ENCODE data around the gene RADX. TPM values are rescaled to one million over a fixed set of nuclear protein-coding genes. Genes with fewer than 3 reads are reported as not detected.

The RADX gene, protein sequence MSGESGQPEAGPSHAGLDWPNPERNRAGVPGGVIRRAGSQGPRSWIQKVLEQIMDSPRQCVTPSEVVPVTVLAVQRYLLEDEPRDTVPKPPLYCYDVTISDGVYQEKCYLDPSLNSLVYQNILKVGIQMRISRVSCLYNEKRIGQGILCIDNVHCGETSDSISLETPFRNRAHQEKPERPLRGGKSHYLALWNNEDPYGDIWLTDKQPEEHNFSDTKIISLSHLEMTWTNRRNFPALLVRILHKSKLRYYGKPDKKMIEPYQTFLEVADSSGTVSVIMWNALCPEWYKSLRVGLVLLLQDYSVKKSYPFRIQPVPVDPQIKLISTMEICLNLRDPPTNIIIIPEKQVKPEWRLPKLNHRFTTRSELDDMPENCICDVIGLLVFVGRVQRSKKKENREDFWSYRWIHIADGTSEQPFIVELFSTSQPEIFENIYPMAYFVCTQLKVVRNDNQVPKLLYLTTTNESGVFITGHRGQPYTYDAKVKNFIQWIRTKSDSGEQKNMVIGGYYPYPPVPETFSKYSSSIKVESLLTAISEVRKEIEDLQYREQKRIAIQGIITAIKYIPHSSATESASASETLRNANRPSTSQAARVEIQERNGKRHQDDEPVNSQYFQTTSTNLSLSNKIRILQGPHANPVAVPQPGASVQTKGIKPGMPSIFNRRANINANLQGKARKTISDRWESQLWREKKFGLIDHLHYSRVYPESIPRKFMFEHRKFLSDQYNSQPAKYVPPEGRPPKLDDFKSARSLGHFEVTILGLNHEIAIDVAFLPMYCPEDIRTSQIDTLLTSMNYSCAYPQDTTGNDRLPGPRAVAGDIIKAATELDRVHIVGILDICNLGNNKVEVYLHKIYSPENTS
- total RNA-seq (1 to 10 TPM; 8.1 to 9.4 TPM), total RNA-seq (10.6 to 52.1 (median 17.4) reads per million in 172 experiments)
- polyA plus RNA-seq (2013, experiment 1 of 2), result 7.1 TPM
- polyA plus RNA-seq (2013, experiment 2 of 2), result 12.4 TPM

GRCh38 chrX:106611679-106612392 lies at the start of gene RADX:
Gene RADX (plus strand): TSS chrX:106611978. CDS start chrX:106612081, 103 bp downstream.
- H3K4me3 ChIP-seq (ENCODE audit: low read length), result peak within 1 kb of the TSS; percentile 83
- H3K36me3 ChIP-seq (ENCODE audit: insufficient read depth, low read length), result no peaks in the 10 kb centered on the region
- TF ChIP-seq, protein P1, sequence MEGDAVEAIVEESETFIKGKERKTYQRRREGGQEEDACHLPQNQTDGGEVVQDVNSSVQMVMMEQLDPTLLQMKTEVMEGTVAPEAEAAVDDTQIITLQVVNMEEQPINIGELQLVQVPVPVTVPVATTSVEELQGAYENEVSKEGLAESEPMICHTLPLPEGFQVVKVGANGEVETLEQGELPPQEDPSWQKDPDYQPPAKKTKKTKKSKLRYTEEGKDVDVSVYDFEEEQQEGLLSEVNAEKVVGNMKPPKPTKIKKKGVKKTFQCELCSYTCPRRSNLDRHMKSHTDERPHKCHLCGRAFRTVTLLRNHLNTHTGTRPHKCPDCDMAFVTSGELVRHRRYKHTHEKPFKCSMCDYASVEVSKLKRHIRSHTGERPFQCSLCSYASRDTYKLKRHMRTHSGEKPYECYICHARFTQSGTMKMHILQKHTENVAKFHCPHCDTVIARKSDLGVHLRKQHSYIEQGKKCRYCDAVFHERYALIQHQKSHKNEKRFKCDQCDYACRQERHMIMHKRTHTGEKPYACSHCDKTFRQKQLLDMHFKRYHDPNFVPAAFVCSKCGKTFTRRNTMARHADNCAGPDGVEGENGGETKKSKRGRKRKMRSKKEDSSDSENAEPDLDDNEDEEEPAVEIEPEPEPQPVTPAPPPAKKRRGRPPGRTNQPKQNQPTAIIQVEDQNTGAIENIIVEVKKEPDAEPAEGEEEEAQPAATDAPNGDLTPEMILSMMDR (IDR thresholded peaks at IDR 0.05), result no peak
- ATAC-seq (ENCODE audit: poor library complexity), result peak; percentile 90
- ChIA-PET CTCF (no interaction called here), POLR2A (interaction anchor here (0.6 to 1.5 kb wide), 4 partner anchors 9 to 387 kb away, joined by 3 to 11 read pairs (median 4); no protein-coding TSS in a partner anchor)
- intact Hi-C loops (cut with DNase I, micrococcal nuclease), result loop anchor here in 1 of 2 experiments (5.0 kb wide), 1 partner anchor 130 kb away; no protein-coding TSS in a partner anchor
- H3K9me3 ChIP-seq (ENCODE audit: control insufficient read depth in 1 of 2, insufficient read depth in 1 of 2, low read length in 2 of 2), result no peaks in the 10 kb centered on the region
- no peaks in the 10 kb centered on the region for H3K27me3 ChIP-seq (ENCODE audit: control insufficient read depth in 1 of 2, insufficient read depth in 2 of 2, low read length in 2 of 2)
- H3K4me1 ChIP-seq (ENCODE audit: insufficient read depth, low read length), result no peaks in the 10 kb centered on the region
- Mint-ChIP-seq H3K27ac (peak within 1 kb of the TSS; percentile 96), H3K4me3 (peak within 1 kb of the TSS; percentile 98), H3K36me3 (ENCODE audit: low read depth) (peaks cover 9% of the 10 kb centered on the region), H3K9me3 (no peaks in the 10 kb centered on the region), H3K4me1 (ENCODE audit: low read depth) (peaks cover 37% of the 10 kb centered on the region), H3K27me3 (no peaks in the 10 kb centered on the region)
- peak within 1 kb of the TSS; percentile 29 to 84 for H3K27ac ChIP-seq (ENCODE audit: low read depth in 1 of 2, low read length in 2 of 2)
- peak; percentile 74 to 95 (median 83) for DNase-seq

GRCh38 chrX:106564986-106565385 lies 46.8 kb upstream of the RADX start:
- DNase-seq, result no peak
- CTCF ChIA-PET, result no interaction called here
- H3K9me3 Mint-ChIP-seq, result no peaks in the 10 kb centered on the region
- no peak overlapping the region for H3K4me3 ChIP-seq (ENCODE audit: low read length)
- POLR2A ChIA-PET, result no interaction called here
- ATAC-seq (ENCODE audit: poor library complexity), result no peak
- H3K4me3 Mint-ChIP-seq, result no peak overlapping the region
- no peaks in the 10 kb centered on the region for H3K27me3 ChIP-seq (ENCODE audit: control insufficient read depth in 1 of 2, insufficient read depth in 2 of 2, low read length in 2 of 2)
- no peak overlapping the region for H3K27ac ChIP-seq (ENCODE audit: low read depth in 1 of 2, low read length in 2 of 2)
- H3K36me3 ChIP-seq (ENCODE audit: insufficient read depth, low read length), result no peaks in the 10 kb centered on the region
- H3K27me3 Mint-ChIP-seq, result peaks cover 8% of the 10 kb centered on the region
- H3K27ac Mint-ChIP-seq, result no peak overlapping the region
- H3K4me1 ChIP-seq (ENCODE audit: insufficient read depth, low read length), result no peaks in the 10 kb centered on the region
- TF ChIP-seq, protein P1 (IDR thresholded peaks at IDR 0.05), result no peak
- intact Hi-C loops (cut with DNase I, micrococcal nuclease), result no loop called here
- H3K4me1 Mint-ChIP-seq (ENCODE audit: low read depth), result no peaks in the 10 kb centered on the region
- no peaks in the 10 kb centered on the region for H3K36me3 Mint-ChIP-seq (ENCODE audit: low read depth)
- H3K9me3 ChIP-seq (ENCODE audit: control insufficient read depth in 1 of 2, insufficient read depth in 1 of 2, low read length in 2 of 2), result no peaks in the 10 kb centered on the region

GRCh38 chrX:106566362-106566761 lies 45.4 kb upstream of the RADX start:
- Histone ChIP-seq H3K9me3 (ENCODE audit: control insufficient read depth in 1 of 2, insufficient read depth in 1 of 2, low read length in 2 of 2) (no peaks in the 10 kb centered on the region), H3K27ac (ENCODE audit: low read depth in 1 of 2, low read length in 2 of 2) (no peak overlapping the region), H3K36me3 (ENCODE audit: insufficient read depth, low read length) (no peaks in the 10 kb centered on the region), H3K4me3 (ENCODE audit: low read length) (no peak overlapping the region), H3K4me1 (ENCODE audit: insufficient read depth, low read length) (no peaks in the 10 kb centered on the region), H3K27me3 (ENCODE audit: control insufficient read depth in 1 of 2, insufficient read depth in 2 of 2, low read length in 2 of 2) (no peaks in the 10 kb centered on the region)
- DNase-seq (no peak), ATAC-seq (ENCODE audit: poor library complexity) (no peak)
- H3K36me3 Mint-ChIP-seq (ENCODE audit: low read depth), result no peaks in the 10 kb centered on the region
- ChIA-PET POLR2A (interaction anchor here (0.6 kb wide), 1 partner anchor 335 kb away, joined by 3 read pairs; no protein-coding TSS in a partner anchor), CTCF (no interaction called here)
- peaks cover 8% of the 10 kb centered on the region for H3K27me3 Mint-ChIP-seq
- H3K9me3 Mint-ChIP-seq, result no peaks in the 10 kb centered on the region
- no peak overlapping the region for H3K27ac Mint-ChIP-seq
- intact Hi-C loops (cut with DNase I, micrococcal nuclease), result no loop called here
- no peaks in the 10 kb centered on the region for H3K4me1 Mint-ChIP-seq (ENCODE audit: low read depth)
- H3K4me3 Mint-ChIP-seq, result no peak overlapping the region
- TF ChIP-seq, protein P1 (IDR thresholded peaks at IDR 0.05), result no peak
